Upper lobe of left lung (tissue), 6 donors: Measurements from ENCODE around the gene THOC1. TPM values are rescaled to one million over a fixed set of nuclear protein-coding genes. Genes with fewer than 3 reads are reported as not detected.

Source experiments
- ATAC-seq, 2 donors: fragments of 200-7000 bp; cut with Tn5 transposase; one replicate each; pipeline ENCODE4 v1.9.1; 2022; ENCODE audit warnings: mild to moderate bottlenecking in 2 of 2, moderate library complexity in 2 of 2; ENCODE audit not compliant: low FRiP score in 2 of 2
- DNase-seq, 2 donors: peaks; one replicate each; pipeline ENCODE4 v3.0.0-alpha.2; 2019 to 2020
- H3K27ac ChIP-seq, 4 donors: fragments of 200-600 bp; sonication (generic); one replicate each; pipeline ENCODE4 v1.5.1; 2016 to 2019
- H3K27me3 ChIP-seq, 4 donors: fragments of 200-600 bp; sonication (generic); one replicate each; pipeline ENCODE4 v1.5.1; 2017 to 2019
- H3K36me3 ChIP-seq, 4 donors: fragments of 200-600 bp; sonication (generic); one replicate each; pipeline ENCODE4 v1.5.1; 2016 to 2019
- H3K4me1 ChIP-seq, 4 donors: fragments of 200-600 bp; sonication (generic); one replicate each; pipeline ENCODE4 v1.5.1; 2018 to 2019
- H3K4me3 ChIP-seq, 4 donors: fragments of 200-600 bp; sonication (generic); one replicate each; pipeline ENCODE4 v1.5.1; 2017 to 2019; ENCODE audit warnings: mild to moderate bottlenecking in 2 of 4, moderate library complexity in 1 of 4
- H3K9me3 ChIP-seq, 4 donors: fragments of 200-600 bp; sonication (generic); one replicate each; pipeline ENCODE4 v1.5.1; 2018 to 2019
- CTCF ChIP-seq, 6 experiments: fragments of 450-650 bp in 4 of 6; fragments of 200-600 bp in 2 of 6; sonication (generic) in 2 of 6; IDR thresholded peaks; one replicate each; pipeline ENCODE4 v1.5.1; 2016 to 2019; ENCODE audit warnings: antibody characterized with exemption in 6 of 6
- EP300 ChIP-seq, 4 donors: sonication (generic); formaldehyde crosslinking; IDR thresholded peaks; one replicate each; pipeline ENCODE4 v1.5.1; 2017; ENCODE audit warnings: antibody characterized with exemption in 4 of 4, control low read depth in 2 of 4
- POLR2A ChIP-seq, 4 donors: fragments of 450-650 bp; IDR thresholded peaks; one replicate each; pipeline ENCODE4 v1.5.1; 2016 to 2017; ENCODE audit warnings: antibody characterized with exemption in 4 of 4, mild to moderate bottlenecking in 2 of 4
- POLR2AphosphoS5 ChIP-seq, 2 donors: sonication (generic); formaldehyde crosslinking; IDR thresholded peaks; one replicate each; pipeline ENCODE4 v1.5.1; 2017; ENCODE audit warnings: antibody characterized with exemption in 2 of 2
- WGBS, 2 donors: methylation state at CpG; one replicate each; pipeline ENCODE4 v1.1.5; 2017 to 2018; 5-methylcytosine and 5-hydroxymethylcytosine counted together
- total RNA-seq, 6 donors: library from RNA; depleted of rRNA in 4 of 6; stranded (reverse); fragments of >200 nt in 4 of 6; gene quantifications; one replicate each; pipeline versions ENCODE4 v1.1.0 to v1.2.1, GENCODE V29; 2016 to 2021
- donor health status: DM: no; HTN: no; CAD: no; lungs with moderate emphysema.
- donor health status: DM: no; HTN: yes; CAD: no; lungs with severe emphysema.

The THOC1 gene
- total RNA-seq, 6 donors from 2014 or later = 21.2 to 93.2 (median 30.4) TPM

DNA sequence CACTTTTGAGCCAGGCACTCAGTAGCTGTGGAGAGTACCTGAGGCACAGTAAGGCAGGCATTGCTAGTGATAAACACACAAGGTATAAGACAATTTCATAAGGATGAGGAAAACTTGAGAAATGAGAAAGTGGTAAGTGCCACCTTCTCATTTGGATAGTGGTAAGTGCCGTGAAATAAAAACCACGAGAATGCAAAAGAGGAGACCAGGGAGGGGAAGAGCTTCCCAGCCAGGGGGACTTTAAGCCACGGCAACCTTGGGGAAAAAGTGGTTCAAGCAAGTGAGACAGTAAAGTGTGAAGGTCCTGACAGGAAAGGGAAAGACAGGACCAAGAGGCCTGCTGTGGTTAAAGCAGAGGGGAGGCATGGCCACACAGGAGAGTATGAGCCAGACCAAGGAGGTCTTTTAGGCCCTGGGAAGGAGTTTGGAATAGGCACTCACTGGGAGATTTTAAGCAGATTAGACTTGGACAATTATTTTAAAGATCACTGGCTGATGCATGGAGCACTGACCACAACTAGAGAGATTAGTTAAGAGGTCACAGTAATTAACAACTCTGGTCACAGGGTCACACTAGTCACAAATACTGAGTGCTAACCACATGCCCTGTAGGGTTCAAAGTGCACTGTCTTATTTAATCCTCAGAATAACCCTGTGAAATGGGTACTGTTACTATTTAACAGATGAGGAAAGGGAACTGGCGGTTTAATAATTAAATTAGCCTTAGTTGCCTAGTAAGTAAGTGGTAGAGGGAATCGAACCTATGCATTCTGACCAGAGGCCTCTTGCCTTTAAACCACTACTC lies 50.1 kb downstream of the THOC1 start:
- Histone ChIP-seq H3K27ac (no peak overlapping the region), H3K36me3 (peaks cover 5 to 72% (median 41%) of the 10 kb centered on the region in 4 donors), H3K9me3 (no peaks in the 10 kb centered on the region), H3K4me1 (no peaks in the 10 kb centered on the region), H3K27me3 (no peaks in the 10 kb centered on the region), H3K4me3 (no peak overlapping the region)
- 76 to 84% methylated on average over 5 of the region's 5 CpGs for WGBS, 2 donors
- DNase-seq = no peak
- ATAC-seq = no peak
- TF ChIP-seq POLR2A (IDR thresholded peaks at IDR 0.05) = no peak
- no peak for TF ChIP-seq CTCF (IDR thresholded peaks at IDR 0.05)
- no peak for TF ChIP-seq EP300 (IDR thresholded peaks at IDR 0.05)
- TF ChIP-seq POLR2AphosphoS5 (IDR thresholded peaks at IDR 0.05) = no peak

DNA sequence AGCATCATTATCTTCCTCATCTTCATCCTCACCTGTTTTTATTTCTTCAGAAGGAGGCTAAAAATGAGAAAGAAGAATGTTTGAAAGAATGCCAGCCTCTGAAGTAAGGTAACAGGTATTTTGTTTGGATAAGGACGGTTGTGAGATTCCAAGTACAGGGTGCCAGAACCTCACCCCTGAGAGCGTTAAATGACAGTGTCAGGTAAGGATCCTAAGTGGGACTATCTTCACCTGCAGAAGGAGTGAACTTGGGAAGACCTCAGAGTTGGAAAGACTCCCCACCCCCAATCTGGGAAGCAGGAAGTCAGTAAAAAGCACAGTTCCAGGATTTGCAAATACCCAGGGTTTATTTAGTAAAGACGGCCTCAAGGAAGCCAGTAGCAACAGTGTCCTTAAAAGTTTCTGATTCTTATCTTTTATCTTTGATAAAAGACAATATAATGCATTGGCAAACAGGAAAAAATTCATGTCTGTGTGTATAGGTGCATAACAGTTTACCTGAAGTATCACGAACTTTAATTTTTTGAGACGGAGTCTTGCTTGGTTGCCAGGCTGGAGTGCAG lies 52.3 kb downstream of the THOC1 start:
- no peaks in the 10 kb centered on the region for H3K4me1 ChIP-seq
- TF ChIP-seq CTCF (IDR thresholded peaks at IDR 0.05) = no peak
- TF ChIP-seq POLR2AphosphoS5 (IDR thresholded peaks at IDR 0.05) = no peak
- no peak for TF ChIP-seq POLR2A (IDR thresholded peaks at IDR 0.05)
- TF ChIP-seq EP300 (IDR thresholded peaks at IDR 0.05) = no peak
- no peak for DNase-seq
- no peaks in the 10 kb centered on the region for H3K27me3 ChIP-seq
- 72 to 78% methylated on average over 5 of the region's 5 CpGs for WGBS, 2 donors
- H3K36me3 ChIP-seq = peaks cover 10 to 83% (median 56%) of the 10 kb centered on the region in 4 donors
- ATAC-seq = no peak
- no peak overlapping the region for H3K27ac ChIP-seq
- H3K4me3 ChIP-seq = no peak overlapping the region
- H3K9me3 ChIP-seq = no peaks in the 10 kb centered on the region

- Histone ChIP-seq H3K4me3 (no peak overlapping the region), H3K36me3 (peaks cover 10 to 99% (median 57%) of the 10 kb centered on the region in 4 donors), H3K27me3 (no peaks in the 10 kb centered on the region), H3K9me3 (no peaks in the 10 kb centered on the region), H3K4me1 (no peaks in the 10 kb centered on the region), H3K27ac (no peak overlapping the region)
- 77 to 80% methylated on average over 3 of the region's 3 CpGs for WGBS, 2 donors
- no peak for DNase-seq
- ATAC-seq = no peak
- TF ChIP-seq POLR2A (IDR thresholded peaks at IDR 0.05) = no peak
Observed at GRCh38 chr18:213966-214365, 53.9 kb downstream of the THOC1 start.

GRCh38 chr18:213505-213904 lies 54.3 kb downstream of the THOC1 start:
- ATAC-seq = no peak
- DNase-seq = no peak
- 81 to 84% methylated on average over 4 of the region's 4 CpGs for WGBS, 2 donors
- Histone ChIP-seq H3K4me1 (no peaks in the 10 kb centered on the region), H3K27ac (no peak overlapping the region), H3K27me3 (no peaks in the 10 kb centered on the region), H3K36me3 (peaks cover 10 to 99% (median 56%) of the 10 kb centered on the region in 4 donors), H3K9me3 (no peaks in the 10 kb centered on the region), H3K4me3 (no peak overlapping the region)
- TF ChIP-seq EP300 (IDR thresholded peaks at IDR 0.05) (no peak), POLR2AphosphoS5 (IDR thresholded peaks at IDR 0.05) (no peak), CTCF (IDR thresholded peaks at IDR 0.05) (no peak), POLR2A (IDR thresholded peaks at IDR 0.05) (no peak)

GRCh38 chr18:212780-213179 lies 55.1 kb downstream of the THOC1 start:
- TF ChIP-seq CTCF (IDR thresholded peaks at IDR 0.05) = no peak
- TF ChIP-seq POLR2AphosphoS5 (IDR thresholded peaks at IDR 0.05) = no peak
- no peak for TF ChIP-seq POLR2A (IDR thresholded peaks at IDR 0.05)
- TF ChIP-seq EP300 (IDR thresholded peaks at IDR 0.05) = no peak
- 67 to 87% methylated on average over 1 of the region's 1 CpG for WGBS, 2 donors
- no peaks in the 10 kb centered on the region for H3K9me3 ChIP-seq
- no peaks in the 10 kb centered on the region for H3K27me3 ChIP-seq
- no peak overlapping the region for H3K4me3 ChIP-seq
- no peak for ATAC-seq
- H3K4me1 ChIP-seq = no peaks in the 10 kb centered on the region
- peaks cover 10 to 92% (median 52%) of the 10 kb centered on the region in 4 donors for H3K36me3 ChIP-seq
- DNase-seq = no peak
- H3K27ac ChIP-seq = no peak overlapping the region
